ENCODE results near the gene RPS27A.

DNA sequence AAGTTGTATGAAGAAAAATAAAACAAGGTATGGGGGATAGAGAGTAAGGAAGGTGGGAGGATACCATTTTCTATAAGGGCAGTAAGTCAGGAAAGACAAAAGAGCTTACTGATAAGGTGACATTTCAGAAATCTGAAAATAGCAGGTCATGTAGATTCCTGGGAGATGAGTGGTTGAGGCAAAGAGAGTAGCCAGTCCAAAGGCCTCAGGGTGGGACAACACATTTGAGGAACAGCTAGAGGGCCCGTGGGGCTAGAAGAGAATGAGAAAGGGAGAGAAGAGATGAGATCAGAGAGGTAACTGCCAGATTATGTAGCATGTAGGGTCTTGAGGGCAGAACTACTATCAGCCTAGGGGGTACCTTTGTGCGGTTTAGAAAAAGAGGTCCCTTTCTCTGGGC, 3.3 kb upstream of the RPS27A start:
- TF ChIP-seq CTCF (IDR thresholded peaks at IDR 0.05 in 4 of 5, conservative IDR thresholded peaks at IDR 0.05 in 1 of 5) (no peak), POLR2A (IDR thresholded peaks at IDR 0.05) (no peak)

Measured in gastrocnemius medialis (tissue), 4 donors.